Panc1 (cell line): ENCODE data around the gene PAFAH1B2. TPM values are rescaled to one million over a fixed set of nuclear protein-coding genes. Genes with fewer than 3 reads are reported as not detected.

Source experiments
- ATAC-seq: fragments of 200-7000 bp; cut with Tn5 transposase; 2 replicates; pipeline ENCODE4 v1.9.1; 2020; ENCODE audit warnings: mild to moderate bottlenecking, moderate library complexity
- BruUV-seq: library from RNA; stranded (reverse); fragments of 400-500 nt; replicated peaks from 2 replicates; lab custom pipeline; 2021; lab: Mats Ljungman, UMichigan
- CTCF ChIA-PET: fragments of 300-600 bp; sonication (Branson Sonifier 250); formaldehyde crosslinking; loops from one replicate; lab custom pipeline; 2022; ENCODE audit warnings: antibody characterized with exemption; lab: Charles Lee
- POLR2A ChIA-PET: fragments of 300-600 bp; sonication (Branson Sonifier 250); formaldehyde crosslinking; loops from one replicate; lab custom pipeline; 2022; ENCODE audit warnings: antibody characterized with exemption; lab: Charles Lee
- DNase-seq: peaks from one replicate; pipeline ENCODE4 v3.0.0-alpha.2; 2010; ENCODE audit warnings: low read depth, low spot score
- H3K27ac ChIP-seq: 2 replicates; pipeline ENCODE4 v1.5.1; 2011; ENCODE audit warnings: mild to moderate bottlenecking, low read length, inconsistent platforms
- H3K27me3 ChIP-seq: fragments of 200-500 bp; sonication (Bioruptor generic); 2 replicates; pipeline ENCODE4 v1.6.0; 2014; ENCODE audit warnings: low read length, inconsistent platforms; ENCODE audit not compliant: control insufficient read depth, insufficient read depth
- H3K36me3 ChIP-seq: fragments of 200-500 bp; sonication (Bioruptor generic); 2 replicates; pipeline ENCODE4 v1.5.1; 2014; ENCODE audit warnings: inconsistent platforms, mild to moderate bottlenecking, low read length, moderate library complexity; ENCODE audit not compliant: control insufficient read depth, insufficient read depth
- H3K4me1 ChIP-seq: 2 replicates; pipeline ENCODE4 v1.5.1; 2011; ENCODE audit warnings: inconsistent platforms, mild to moderate bottlenecking, low read length, moderate library complexity; ENCODE audit not compliant: control insufficient read depth, insufficient read depth
- H3K4me3 ChIP-seq, 2 experiments: 2 replicates each; pipeline ENCODE4 v1.5.1; 2011 to 2012; ENCODE audit warnings: low read depth in 2 of 2, low read length in 2 of 2, mild to moderate bottlenecking in 2 of 2, inconsistent platforms in 1 of 2, moderate library complexity in 1 of 2
- H3K9me3 ChIP-seq: fragments of 200-500 bp; sonication (Bioruptor generic); 2 replicates; pipeline ENCODE4 v1.5.1; 2014; ENCODE audit warnings: low read depth, mild to moderate bottlenecking, inconsistent platforms, low read length, moderate library complexity; ENCODE audit not compliant: control insufficient read depth, insufficient read depth
- POLR2AphosphoS5 ChIP-seq: IDR thresholded peaks from 2 replicates; pipeline ENCODE4 v1.6.1; 2012; ENCODE audit warnings: mild to moderate bottlenecking, low read depth, low read length, moderate library complexity
- SIN3A ChIP-seq: IDR thresholded peaks from 2 replicates; pipeline ENCODE4 v1.6.1; 2012; ENCODE audit warnings: low read depth, mild to moderate bottlenecking, low read length, moderate library complexity, borderline replicate concordance; ENCODE audit not compliant: insufficient read depth
- TCF7L2 ChIP-seq: IDR thresholded peaks from 2 replicates; pipeline ENCODE4 v1.6.1; 2011; ENCODE audit warnings: mild to moderate bottlenecking, low read depth, low read length, inconsistent platforms
- in situ Hi-C: cut with HindIII; loops from 2 replicates; pipeline ENCODE4 v1.10.0; 2016; ENCODE audit warnings: low sequenced_read_pairs, low pct_unique_long_range_greater_than_20kb
- intact Hi-C: fragments of 100-400 bp; cut with micrococcal nuclease; formaldehyde crosslinking; loops from one replicate; pipeline ENCODE4 v1.10.0; 2022; ENCODE audit not compliant: unreplicated experiment
- total RNA-seq: library from RNA; stranded (reverse); gene quantifications from one replicate; pipeline ENCODE4 v1.2.1, GENCODE V29; 2021; ENCODE audit not compliant: unreplicated experiment
- TF ChIP-seq, protein P1 (sequence below), 2 experiments: IDR thresholded peaks; 2 replicates each; pipeline ENCODE4 v1.6.1; 2011 to 2012; ENCODE audit warnings: low read depth in 2 of 2, control low read depth in 1 of 2, low read length in 1 of 2, mild to moderate bottlenecking in 1 of 2, moderate library complexity in 1 of 2; ENCODE audit not compliant: insufficient read depth in 1 of 2
- TF ChIP-seq, protein P2 (sequence below): fragments of 450-650 bp; IDR thresholded peaks from 2 replicates; pipeline ENCODE4 v1.5.1; 2017; ENCODE audit warnings: mild to moderate bottlenecking

The PAFAH1B2 gene
- total RNA-seq, 1 experiment from 2014 or later: 179 TPM

DNA sequence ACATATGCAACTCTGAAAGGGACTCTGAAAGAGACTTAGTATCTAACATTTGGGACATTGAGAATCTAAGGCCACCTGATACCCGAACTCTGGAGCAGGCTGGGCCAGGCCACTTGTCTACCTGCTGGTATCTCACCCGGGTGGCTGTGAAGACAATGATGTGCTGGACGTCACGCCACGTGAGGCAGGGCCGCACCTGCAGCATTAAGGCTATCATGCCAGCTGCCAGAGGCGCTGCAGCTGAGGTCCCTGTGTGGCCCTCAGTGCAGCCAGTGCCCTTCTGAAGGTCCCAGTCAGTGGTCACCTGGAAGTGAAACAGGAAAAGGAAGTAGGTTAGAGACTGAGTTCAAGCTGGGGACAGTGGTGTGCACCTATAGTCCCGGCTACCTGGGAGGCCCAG, 75.4 kb downstream of the PAFAH1B2 start:
- Histone ChIP-seq H3K36me3 (0 out of 2 replicates have a peak, but pooled peaks cover 2% of the 10 kb centered on the region), H3K9me3 (no peaks in the 10 kb centered on the region), H3K27me3 (no peaks in the 10 kb centered on the region), H3K27ac (no peak overlapping the region), H3K4me3 (no peak overlapping the region), H3K4me1 (no peaks in the 10 kb centered on the region)
- intact Hi-C loops: no loop called here
- in situ Hi-C loops: no loop called here
- ATAC-seq (no peak), DNase-seq (no peak)
- BruUV-seq: no TSS peak
- POLR2A ChIA-PET: no interaction called here
- CTCF ChIA-PET: no interaction called here
- TF ChIP-seq, protein P1, sequence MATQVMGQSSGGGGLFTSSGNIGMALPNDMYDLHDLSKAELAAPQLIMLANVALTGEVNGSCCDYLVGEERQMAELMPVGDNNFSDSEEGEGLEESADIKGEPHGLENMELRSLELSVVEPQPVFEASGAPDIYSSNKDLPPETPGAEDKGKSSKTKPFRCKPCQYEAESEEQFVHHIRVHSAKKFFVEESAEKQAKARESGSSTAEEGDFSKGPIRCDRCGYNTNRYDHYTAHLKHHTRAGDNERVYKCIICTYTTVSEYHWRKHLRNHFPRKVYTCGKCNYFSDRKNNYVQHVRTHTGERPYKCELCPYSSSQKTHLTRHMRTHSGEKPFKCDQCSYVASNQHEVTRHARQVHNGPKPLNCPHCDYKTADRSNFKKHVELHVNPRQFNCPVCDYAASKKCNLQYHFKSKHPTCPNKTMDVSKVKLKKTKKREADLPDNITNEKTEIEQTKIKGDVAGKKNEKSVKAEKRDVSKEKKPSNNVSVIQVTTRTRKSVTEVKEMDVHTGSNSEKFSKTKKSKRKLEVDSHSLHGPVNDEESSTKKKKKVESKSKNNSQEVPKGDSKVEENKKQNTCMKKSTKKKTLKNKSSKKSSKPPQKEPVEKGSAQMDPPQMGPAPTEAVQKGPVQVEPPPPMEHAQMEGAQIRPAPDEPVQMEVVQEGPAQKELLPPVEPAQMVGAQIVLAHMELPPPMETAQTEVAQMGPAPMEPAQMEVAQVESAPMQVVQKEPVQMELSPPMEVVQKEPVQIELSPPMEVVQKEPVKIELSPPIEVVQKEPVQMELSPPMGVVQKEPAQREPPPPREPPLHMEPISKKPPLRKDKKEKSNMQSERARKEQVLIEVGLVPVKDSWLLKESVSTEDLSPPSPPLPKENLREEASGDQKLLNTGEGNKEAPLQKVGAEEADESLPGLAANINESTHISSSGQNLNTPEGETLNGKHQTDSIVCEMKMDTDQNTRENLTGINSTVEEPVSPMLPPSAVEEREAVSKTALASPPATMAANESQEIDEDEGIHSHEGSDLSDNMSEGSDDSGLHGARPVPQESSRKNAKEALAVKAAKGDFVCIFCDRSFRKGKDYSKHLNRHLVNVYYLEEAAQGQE (IDR thresholded peaks at IDR 0.05; ENCODE audit: insufficient read depth in 1 of 2, low read depth in 2 of 2, low read length in 1 of 2): no peak
- TF ChIP-seq SIN3A: no peak
- TF ChIP-seq, protein P2, sequence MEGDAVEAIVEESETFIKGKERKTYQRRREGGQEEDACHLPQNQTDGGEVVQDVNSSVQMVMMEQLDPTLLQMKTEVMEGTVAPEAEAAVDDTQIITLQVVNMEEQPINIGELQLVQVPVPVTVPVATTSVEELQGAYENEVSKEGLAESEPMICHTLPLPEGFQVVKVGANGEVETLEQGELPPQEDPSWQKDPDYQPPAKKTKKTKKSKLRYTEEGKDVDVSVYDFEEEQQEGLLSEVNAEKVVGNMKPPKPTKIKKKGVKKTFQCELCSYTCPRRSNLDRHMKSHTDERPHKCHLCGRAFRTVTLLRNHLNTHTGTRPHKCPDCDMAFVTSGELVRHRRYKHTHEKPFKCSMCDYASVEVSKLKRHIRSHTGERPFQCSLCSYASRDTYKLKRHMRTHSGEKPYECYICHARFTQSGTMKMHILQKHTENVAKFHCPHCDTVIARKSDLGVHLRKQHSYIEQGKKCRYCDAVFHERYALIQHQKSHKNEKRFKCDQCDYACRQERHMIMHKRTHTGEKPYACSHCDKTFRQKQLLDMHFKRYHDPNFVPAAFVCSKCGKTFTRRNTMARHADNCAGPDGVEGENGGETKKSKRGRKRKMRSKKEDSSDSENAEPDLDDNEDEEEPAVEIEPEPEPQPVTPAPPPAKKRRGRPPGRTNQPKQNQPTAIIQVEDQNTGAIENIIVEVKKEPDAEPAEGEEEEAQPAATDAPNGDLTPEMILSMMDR: no peak
- TF ChIP-seq POLR2AphosphoS5: no peak
- no peak for TF ChIP-seq TCF7L2

DNA sequence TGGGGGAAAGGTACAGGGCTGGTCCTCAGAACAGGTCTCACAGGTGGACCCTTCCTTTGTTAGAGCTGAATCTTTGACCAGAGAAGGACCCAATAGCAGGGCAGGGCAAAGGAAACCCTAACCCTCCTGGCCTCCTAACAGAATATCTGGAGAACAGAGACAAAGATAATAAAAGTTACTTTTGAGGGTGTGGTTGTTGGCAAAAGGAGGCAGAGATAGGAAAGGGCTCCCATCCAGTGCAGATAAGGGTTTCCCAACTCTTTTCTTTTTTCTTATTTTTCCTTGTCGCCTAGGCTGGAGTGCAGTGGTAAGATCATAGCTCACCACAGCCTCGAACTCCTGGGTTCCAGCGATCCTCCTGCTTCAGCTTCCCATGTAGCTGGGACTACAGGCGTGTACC, 75.9 kb downstream of the PAFAH1B2 start:
- Histone ChIP-seq H3K27ac (no peak overlapping the region), H3K9me3 (no peaks in the 10 kb centered on the region), H3K27me3 (no peaks in the 10 kb centered on the region), H3K4me1 (no peaks in the 10 kb centered on the region), H3K4me3 (no peak overlapping the region), H3K36me3 (0 out of 2 replicates have a peak, but pooled peaks cover 2% of the 10 kb centered on the region)
- in situ Hi-C loops (no loop called here), intact Hi-C loops (loop anchor here (10.0 kb wide), 2 partner anchors 45 to 335 kb away; partner anchors contain the start of gene SIDT2)
- POLR2A ChIA-PET: interaction anchor here (0.7 kb wide), 1 partner anchor 561 kb away, joined by 3 read pairs; no protein-coding TSS in a partner anchor
- CTCF ChIA-PET: no interaction called here
- no peak for DNase-seq
- no TSS peak for BruUV-seq
- ATAC-seq: no peak
- TF ChIP-seq, protein P1 (IDR thresholded peaks at IDR 0.05; ENCODE audit: insufficient read depth in 1 of 2, low read depth in 2 of 2, low read length in 1 of 2): no peak
- TF ChIP-seq SIN3A (no peak), POLR2AphosphoS5 (no peak), TCF7L2 (no peak)
- TF ChIP-seq, protein P2: no peak
